ENCODE data around the gene TNFRSF9.

Gene TNFRSF9

DNA sequence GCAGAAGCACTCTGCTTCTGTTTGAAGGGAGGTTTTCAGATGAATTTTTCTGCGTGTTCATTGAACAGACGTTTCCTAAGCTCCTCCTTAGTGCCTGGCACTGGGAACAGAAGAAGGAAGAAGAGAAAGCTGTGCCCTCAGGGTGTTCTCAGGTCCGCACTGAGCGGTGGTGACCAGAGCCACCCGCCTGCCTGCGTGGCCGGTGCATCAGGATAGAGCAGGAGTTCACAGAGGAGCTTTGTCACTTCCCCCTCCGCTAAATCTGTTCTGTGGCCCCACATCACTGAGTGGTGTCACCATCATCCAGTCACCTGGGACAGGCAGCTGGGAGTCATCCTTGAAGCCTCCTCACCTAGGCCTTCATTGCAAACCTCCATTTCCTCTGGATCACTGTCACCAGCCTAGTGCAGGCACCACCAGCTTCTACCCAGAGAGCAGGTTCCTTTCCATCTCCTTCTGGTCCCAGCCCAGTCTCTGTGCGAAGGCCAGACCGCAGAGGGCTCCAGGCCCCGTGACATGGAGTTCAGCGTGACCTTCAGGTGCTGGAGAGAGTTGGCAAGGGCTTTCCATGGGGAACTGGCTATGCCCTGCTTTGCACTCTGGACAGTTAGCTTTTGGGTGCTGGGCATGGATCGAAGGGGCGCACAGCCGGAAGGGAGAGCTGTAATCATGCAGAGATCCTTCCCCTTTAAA lies 42.6 kb upstream of the TNFRSF9 start:
- H3K27me3 ChIP-seq (ENCODE audit: insufficient read depth, low read length), result no peaks in the 10 kb centered on the region
- H3K36me3 ChIP-seq (ENCODE audit: insufficient read depth, low read length), result peaks cover 72% of the 10 kb centered on the region
- H2AFZ ChIP-seq (ENCODE audit: low read length), result no peak overlapping the region
- no peaks in the 10 kb centered on the region for H4K20me1 ChIP-seq (ENCODE audit: insufficient read depth, low read length)
- H3K4me1 ChIP-seq (ENCODE audit: insufficient read depth, low read length, severe bottlenecking), result no peaks in the 10 kb centered on the region
- H3K4me3 ChIP-seq (ENCODE audit: low read depth, low read length, poor library complexity, severe bottlenecking), result no peak overlapping the region
- no peaks in the 10 kb centered on the region for H3F3A ChIP-seq (ENCODE audit: insufficient read depth, low read length)
- TF ChIP-seq, protein P1, sequence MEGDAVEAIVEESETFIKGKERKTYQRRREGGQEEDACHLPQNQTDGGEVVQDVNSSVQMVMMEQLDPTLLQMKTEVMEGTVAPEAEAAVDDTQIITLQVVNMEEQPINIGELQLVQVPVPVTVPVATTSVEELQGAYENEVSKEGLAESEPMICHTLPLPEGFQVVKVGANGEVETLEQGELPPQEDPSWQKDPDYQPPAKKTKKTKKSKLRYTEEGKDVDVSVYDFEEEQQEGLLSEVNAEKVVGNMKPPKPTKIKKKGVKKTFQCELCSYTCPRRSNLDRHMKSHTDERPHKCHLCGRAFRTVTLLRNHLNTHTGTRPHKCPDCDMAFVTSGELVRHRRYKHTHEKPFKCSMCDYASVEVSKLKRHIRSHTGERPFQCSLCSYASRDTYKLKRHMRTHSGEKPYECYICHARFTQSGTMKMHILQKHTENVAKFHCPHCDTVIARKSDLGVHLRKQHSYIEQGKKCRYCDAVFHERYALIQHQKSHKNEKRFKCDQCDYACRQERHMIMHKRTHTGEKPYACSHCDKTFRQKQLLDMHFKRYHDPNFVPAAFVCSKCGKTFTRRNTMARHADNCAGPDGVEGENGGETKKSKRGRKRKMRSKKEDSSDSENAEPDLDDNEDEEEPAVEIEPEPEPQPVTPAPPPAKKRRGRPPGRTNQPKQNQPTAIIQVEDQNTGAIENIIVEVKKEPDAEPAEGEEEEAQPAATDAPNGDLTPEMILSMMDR (IDR thresholded peaks at IDR 0.05; ENCODE audit: low read length), result no peak
- no peak for TF ChIP-seq EZH2 (IDR thresholded peaks at IDR 0.05; ENCODE audit: borderline replicate concordance, low read length)
- H3K27ac ChIP-seq (ENCODE audit: low read depth, low read length, poor library complexity, severe bottlenecking), result no peak overlapping the region
- no peaks in the 10 kb centered on the region for H3K9me3 ChIP-seq (ENCODE audit: low read length)
- H3K79me2 ChIP-seq (ENCODE audit: insufficient read depth, low read length), result no peaks in the 10 kb centered on the region
- H3K4me2 ChIP-seq (ENCODE audit: low read length), result no peak overlapping the region
- no peak overlapping the region for H3K9ac ChIP-seq (ENCODE audit: low read length)
- H3K9me2 ChIP-seq (ENCODE audit: low read depth, low read length), result no peaks in the 10 kb centered on the region

- no peaks in the 10 kb centered on the region for H4K20me1 ChIP-seq (ENCODE audit: insufficient read depth, low read length)
- H3K27ac ChIP-seq (ENCODE audit: low read depth, low read length, poor library complexity, severe bottlenecking), result no peak overlapping the region
- H3K4me2 ChIP-seq (ENCODE audit: low read length), result no peak overlapping the region
- no peak overlapping the region for H3K4me3 ChIP-seq (ENCODE audit: low read depth, low read length, poor library complexity, severe bottlenecking)
- no peaks in the 10 kb centered on the region for H3K4me1 ChIP-seq (ENCODE audit: insufficient read depth, low read length, severe bottlenecking)
- no peaks in the 10 kb centered on the region for H3K9me2 ChIP-seq (ENCODE audit: low read depth, low read length)
- H3K9me3 ChIP-seq (ENCODE audit: low read length), result no peaks in the 10 kb centered on the region
- no peaks in the 10 kb centered on the region for H3K79me2 ChIP-seq (ENCODE audit: insufficient read depth, low read length)
- TF ChIP-seq, protein P1 (IDR thresholded peaks at IDR 0.05; ENCODE audit: low read length), result no peak
- no peak for TF ChIP-seq EZH2 (IDR thresholded peaks at IDR 0.05; ENCODE audit: borderline replicate concordance, low read length)
- H3K9ac ChIP-seq (ENCODE audit: low read length), result no peak overlapping the region
- H2AFZ ChIP-seq (ENCODE audit: low read length), result no peak overlapping the region
- H3K27me3 ChIP-seq (ENCODE audit: insufficient read depth, low read length), result no peaks in the 10 kb centered on the region
- H3K36me3 ChIP-seq (ENCODE audit: insufficient read depth, low read length), result peaks cover 81% of the 10 kb centered on the region
- H3F3A ChIP-seq (ENCODE audit: insufficient read depth, low read length), result no peaks in the 10 kb centered on the region
These were observed 40.3 kb upstream of the TNFRSF9 start for GRCh38 chr1:7980984-7981383.

DNA sequence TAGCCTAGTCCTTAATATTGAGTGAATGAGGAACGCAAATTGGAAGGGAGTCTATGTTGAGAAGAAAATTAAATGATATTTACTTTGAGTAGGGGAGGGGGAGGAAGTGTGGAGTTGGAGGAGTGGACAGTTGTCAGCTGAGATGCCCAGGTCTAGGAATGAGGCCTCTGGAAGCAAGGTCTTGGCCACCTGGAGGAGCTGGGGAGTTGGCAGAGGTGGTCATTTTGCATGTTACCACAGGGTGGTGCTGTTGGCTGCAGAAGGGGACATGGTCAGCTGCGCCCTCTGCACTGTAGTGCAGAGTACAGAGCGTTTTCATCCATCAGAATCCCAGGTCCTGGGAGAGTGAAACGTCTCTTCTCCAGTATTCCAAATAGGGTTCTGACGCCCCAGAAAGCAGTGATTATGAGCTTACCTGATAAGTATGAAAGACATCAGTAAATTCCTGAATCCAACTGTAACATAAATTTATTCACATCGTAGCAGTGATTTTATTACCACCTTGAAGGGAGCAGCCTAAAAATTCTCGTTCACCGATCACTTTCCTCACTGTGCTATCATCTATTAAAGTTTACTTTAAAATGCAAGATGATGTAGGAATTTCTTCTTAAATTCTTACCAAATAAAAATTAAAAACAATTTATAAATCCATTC lies 34.7 kb upstream of the TNFRSF9 start:
- H3K36me3 ChIP-seq (ENCODE audit: insufficient read depth, low read length), result peaks cover 70% of the 10 kb centered on the region
- no peak overlapping the region for H3K27ac ChIP-seq (ENCODE audit: low read depth, low read length, poor library complexity, severe bottlenecking)
- H3K27me3 ChIP-seq (ENCODE audit: insufficient read depth, low read length), result no peaks in the 10 kb centered on the region
- H2AFZ ChIP-seq (ENCODE audit: low read length), result no peak overlapping the region
- H3K9me2 ChIP-seq (ENCODE audit: low read depth, low read length), result no peaks in the 10 kb centered on the region
- H3F3A ChIP-seq (ENCODE audit: insufficient read depth, low read length), result no peaks in the 10 kb centered on the region
- TF ChIP-seq EZH2 (IDR thresholded peaks at IDR 0.05; ENCODE audit: borderline replicate concordance, low read length), result no peak
- TF ChIP-seq, protein P1 (IDR thresholded peaks at IDR 0.05; ENCODE audit: low read length), result peak; percentile 80
- H4K20me1 ChIP-seq (ENCODE audit: insufficient read depth, low read length), result no peaks in the 10 kb centered on the region
- H3K79me2 ChIP-seq (ENCODE audit: insufficient read depth, low read length), result no peaks in the 10 kb centered on the region
- no peak overlapping the region for H3K9ac ChIP-seq (ENCODE audit: low read length)
- no peak overlapping the region for H3K4me3 ChIP-seq (ENCODE audit: low read depth, low read length, poor library complexity, severe bottlenecking)
- no peaks in the 10 kb centered on the region for H3K9me3 ChIP-seq (ENCODE audit: low read length)
- no peak overlapping the region for H3K4me2 ChIP-seq (ENCODE audit: low read length)
- H3K4me1 ChIP-seq (ENCODE audit: insufficient read depth, low read length, severe bottlenecking), result no peaks in the 10 kb centered on the region
